ENCODE data around the gene GRK6. TPM values are rescaled to one million over a fixed set of nuclear protein-coding genes. Genes with fewer than 3 reads are reported as not detected.

GRK6 gene
- total and polyA plus RNA-seq, 9 donors, result 13.8 to 25.0 (median 19.3) TPM

DNA sequence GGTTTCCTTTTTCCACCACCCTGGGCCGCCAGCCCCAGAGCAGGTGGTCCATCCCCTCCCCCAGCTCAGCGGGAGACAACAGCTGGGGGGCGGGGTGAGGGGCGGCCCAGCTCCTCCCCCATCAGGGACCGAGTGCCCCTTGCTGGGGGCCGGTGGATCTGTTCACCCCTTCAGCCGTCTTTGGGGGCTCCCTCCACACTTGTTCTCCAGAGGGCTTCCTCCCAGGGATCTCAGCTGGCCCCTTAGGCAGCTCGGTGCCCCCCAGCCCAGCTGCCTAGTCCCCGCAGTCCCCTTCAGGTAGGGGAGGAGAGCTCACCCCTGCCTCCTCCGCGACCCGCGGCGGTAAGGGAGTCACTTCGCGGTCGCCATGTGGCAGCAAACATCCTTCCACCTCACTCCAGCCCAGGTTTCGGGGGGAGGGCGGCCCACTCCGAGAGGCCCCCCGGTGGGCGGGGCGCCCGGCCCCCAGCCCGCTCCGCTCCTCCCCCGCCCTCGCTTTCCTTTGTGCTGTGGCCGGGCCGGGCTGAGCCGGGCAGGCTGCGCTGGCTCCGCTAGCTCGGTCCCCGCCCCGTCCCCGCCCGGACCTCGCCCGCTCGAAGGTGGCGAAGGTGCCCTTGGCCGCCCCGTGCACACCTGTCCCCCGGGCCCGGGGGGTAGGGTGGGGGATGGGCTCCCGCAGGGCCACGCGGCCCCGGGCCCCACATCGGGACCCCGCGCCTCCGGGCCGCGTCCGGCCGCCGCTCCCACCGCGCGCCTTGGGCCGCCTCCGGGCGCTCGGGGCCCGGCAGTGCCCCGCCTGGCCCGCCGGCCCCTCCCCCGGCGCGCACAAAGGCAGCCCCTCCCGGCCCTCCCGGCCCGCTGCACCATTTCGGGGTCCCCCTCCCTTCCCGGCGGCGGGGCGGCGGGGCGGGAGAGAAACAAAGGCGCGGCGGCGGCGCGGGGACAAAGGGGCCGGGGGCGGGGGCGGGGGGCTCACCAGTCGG, 46.3 kb downstream of the GRK6 start:
- Histone ChIP-seq H3K4me3 (ENCODE audit: low read length) (peak overlapping the region; percentile 92), H3K36me3 (ENCODE audit: control insufficient read depth, insufficient read depth, low read length) (peaks cover 41% of the 10 kb centered on the region), H3K27me3 (ENCODE audit: control insufficient read depth, insufficient read depth, low read length) (no peaks in the 10 kb centered on the region), H3K27ac (ENCODE audit: low read length) (peak overlapping the region; percentile 88), H3K9me3 (replicated peaks; ENCODE audit: control insufficient read depth, low read depth, low read length) (no peaks in the 10 kb centered on the region), H3K4me1 (ENCODE audit: control insufficient read depth, insufficient read depth, low read length) (peaks cover 64% of the 10 kb centered on the region)
- DNase-seq, result peak; percentile 80
- under 1% methylated on average over 77 of the region's 93 CpGs for WGBS (ENCODE audit: insufficient coverage)

GRCh38 chr5:177473443-177474001, 47.0 kb downstream of the GRK6 start, which contains the start of gene DBN1:
Gene DBN1 (minus strand): TSS chr5:177473634. CDS start chr5:177473521, 113 bp downstream.
- Histone ChIP-seq H3K9me3 (replicated peaks; ENCODE audit: control insufficient read depth, low read depth, low read length) (no peaks in the 10 kb centered on the region), H3K36me3 (ENCODE audit: control insufficient read depth, insufficient read depth, low read length) (peaks cover 33% of the 10 kb centered on the region), H3K4me1 (ENCODE audit: control insufficient read depth, insufficient read depth, low read length) (peaks cover 59% of the 10 kb centered on the region), H3K4me3 (ENCODE audit: low read length) (peak within 1 kb of the TSS; percentile 92), H3K27ac (ENCODE audit: low read length) (peak within 1 kb of the TSS; percentile 88), H3K27me3 (ENCODE audit: control insufficient read depth, insufficient read depth, low read length) (no peaks in the 10 kb centered on the region)
- peak; percentile 88 for DNase-seq
- under 1% methylated on average over 28 of the region's 69 CpGs for WGBS (ENCODE audit: insufficient coverage)

DNA sequence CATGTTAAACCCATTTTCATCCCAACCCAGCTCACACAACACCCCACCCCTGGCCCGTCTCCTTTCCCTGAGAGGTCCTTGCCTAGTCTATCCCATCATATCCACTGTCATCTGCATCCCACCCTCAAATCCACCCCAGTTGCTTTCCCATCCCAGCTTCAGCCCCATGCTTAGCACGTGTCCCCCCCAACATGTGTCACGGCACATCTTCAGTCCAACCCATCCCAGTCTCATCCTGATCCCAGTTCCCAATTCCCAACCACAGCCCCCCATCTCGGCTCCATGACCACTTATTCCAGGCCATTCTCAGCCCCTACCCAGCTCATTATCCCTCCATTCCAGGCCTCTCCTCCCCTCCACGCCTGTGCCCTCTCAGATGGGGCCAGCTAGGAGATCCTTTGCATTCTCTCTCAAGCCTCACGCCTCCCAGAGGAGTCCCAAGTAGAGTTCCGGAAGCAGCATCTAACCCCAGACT, 47.6 kb downstream of the GRK6 start:
- Histone ChIP-seq H3K27ac (ENCODE audit: low read length) (peak overlapping the region; percentile 62), H3K4me3 (ENCODE audit: low read length) (no peak overlapping the region), H3K27me3 (ENCODE audit: control insufficient read depth, insufficient read depth, low read length) (no peaks in the 10 kb centered on the region), H3K9me3 (replicated peaks; ENCODE audit: control insufficient read depth, low read depth, low read length) (no peaks in the 10 kb centered on the region), H3K4me1 (ENCODE audit: control insufficient read depth, insufficient read depth, low read length) (peaks cover 60% of the 10 kb centered on the region), H3K36me3 (ENCODE audit: control insufficient read depth, insufficient read depth, low read length) (peaks cover 28% of the 10 kb centered on the region)
- WGBS (ENCODE audit: insufficient coverage), result 13% methylated on average over 6 of the region's 7 CpGs
- DNase-seq, result peak; percentile 62

- Histone ChIP-seq H3K9me3 (replicated peaks; ENCODE audit: control insufficient read depth, low read depth, low read length) (no peaks in the 10 kb centered on the region), H3K4me3 (ENCODE audit: low read length) (no peak overlapping the region), H3K27me3 (ENCODE audit: control insufficient read depth, insufficient read depth, low read length) (no peaks in the 10 kb centered on the region), H3K36me3 (ENCODE audit: control insufficient read depth, insufficient read depth, low read length) (peaks cover 20% of the 10 kb centered on the region), H3K27ac (ENCODE audit: low read length) (no peak overlapping the region), H3K4me1 (ENCODE audit: control insufficient read depth, insufficient read depth, low read length) (peaks cover 60% of the 10 kb centered on the region)
- WGBS (ENCODE audit: insufficient coverage), result 7% methylated on average over 2 of the region's 4 CpGs
- no peak for DNase-seq
These were observed 48.5 kb downstream of the GRK6 start for GRCh38 chr5:177474846-177475562.

DNA sequence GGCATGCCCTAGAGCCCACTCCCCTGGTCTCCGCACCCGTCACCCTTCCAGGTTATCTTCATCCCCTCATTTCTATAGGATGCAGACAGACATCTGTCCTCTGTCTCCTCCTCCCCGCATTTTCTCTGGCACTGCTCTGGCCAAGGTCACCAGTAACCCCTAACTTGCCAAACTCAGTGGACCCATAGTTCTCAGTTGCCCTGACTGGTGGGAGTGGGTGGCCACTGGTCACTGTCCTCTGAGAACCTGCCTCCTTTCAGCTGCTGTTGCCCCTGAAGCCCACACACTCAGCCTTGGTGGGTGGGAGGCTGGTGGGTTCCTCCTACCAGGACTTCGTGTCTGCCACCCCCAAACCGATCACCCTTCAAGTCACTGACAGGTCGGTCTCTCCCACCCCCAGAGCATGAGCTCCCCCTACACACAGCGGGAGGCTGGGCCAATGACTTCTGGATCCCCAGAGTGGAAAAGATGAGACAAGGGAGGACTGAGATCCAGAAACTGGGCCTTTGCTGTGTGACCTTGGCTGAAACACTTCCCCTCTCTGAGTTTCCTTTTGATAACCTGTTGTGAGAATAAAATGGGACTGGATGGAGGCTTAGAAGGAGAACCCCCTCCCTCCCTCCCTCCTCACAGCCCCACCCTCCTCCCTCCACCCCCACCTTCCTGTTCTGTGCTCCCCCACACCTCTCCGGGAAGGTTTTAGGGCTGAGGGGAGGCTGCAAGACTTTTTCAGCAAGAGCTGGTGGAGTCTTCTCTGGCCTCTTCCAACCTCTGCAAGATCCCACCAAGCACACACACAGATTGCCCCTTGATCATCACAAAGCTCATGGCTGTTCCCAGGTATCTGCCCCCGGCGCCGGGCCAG, 49.3 kb downstream of the GRK6 start:
- Histone ChIP-seq H3K9me3 (replicated peaks; ENCODE audit: control insufficient read depth, low read depth, low read length) (no peaks in the 10 kb centered on the region), H3K36me3 (ENCODE audit: control insufficient read depth, insufficient read depth, low read length) (peaks cover 15% of the 10 kb centered on the region), H3K4me3 (ENCODE audit: low read length) (no peak overlapping the region), H3K27me3 (ENCODE audit: control insufficient read depth, insufficient read depth, low read length) (no peaks in the 10 kb centered on the region), H3K4me1 (ENCODE audit: control insufficient read depth, insufficient read depth, low read length) (peaks cover 54% of the 10 kb centered on the region), H3K27ac (ENCODE audit: low read length) (no peak overlapping the region)
- DNase-seq, result no peak
- 58% methylated on average over 3 of the region's 11 CpGs for WGBS (ENCODE audit: insufficient coverage)

DNA sequence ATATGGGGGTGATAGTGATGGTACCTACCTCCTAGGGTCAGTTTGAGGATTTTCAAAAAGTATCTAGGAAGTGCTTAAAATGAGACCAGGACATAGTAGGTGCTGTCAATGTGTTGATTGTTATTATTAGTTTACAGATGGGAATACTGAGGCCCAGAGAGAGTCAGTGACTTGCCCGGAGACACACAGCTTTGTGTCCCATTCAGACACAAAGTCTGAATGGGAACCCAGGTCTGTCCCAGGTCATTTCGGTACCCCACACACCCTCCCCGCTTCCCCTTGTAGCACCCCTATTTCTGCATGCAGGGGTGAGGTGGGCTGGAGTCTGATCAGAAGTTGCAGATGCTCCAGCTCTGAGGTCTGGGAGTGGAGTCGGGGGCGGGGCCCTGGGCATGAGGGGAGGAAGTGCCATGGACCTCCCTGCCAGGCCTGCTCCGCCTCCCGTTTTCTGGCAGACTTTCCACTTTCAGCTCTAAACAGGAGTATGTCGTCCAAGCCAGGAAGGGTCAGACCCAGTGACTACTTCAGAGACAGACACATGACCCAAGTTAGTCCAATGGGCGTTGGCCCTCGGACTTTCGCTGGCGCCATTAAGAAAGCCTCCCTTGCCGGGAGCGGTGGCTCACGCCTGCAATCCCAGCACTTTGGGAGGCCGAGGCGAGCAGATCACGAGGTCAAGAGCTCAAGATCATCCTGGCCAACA, 50.2 kb downstream of the GRK6 start:
- 64% methylated on average over 7 of the region's 18 CpGs for WGBS (ENCODE audit: insufficient coverage)
- peaks cover 9% of the 10 kb centered on the region for H3K36me3 ChIP-seq (ENCODE audit: control insufficient read depth, insufficient read depth, low read length)
- no peak overlapping the region for H3K27ac ChIP-seq (ENCODE audit: low read length)
- no peak for DNase-seq
- H3K27me3 ChIP-seq (ENCODE audit: control insufficient read depth, insufficient read depth, low read length), result no peaks in the 10 kb centered on the region
- no peak overlapping the region for H3K4me3 ChIP-seq (ENCODE audit: low read length)
- peaks cover 45% of the 10 kb centered on the region for H3K4me1 ChIP-seq (ENCODE audit: control insufficient read depth, insufficient read depth, low read length)
- no peaks in the 10 kb centered on the region for H3K9me3 ChIP-seq (replicated peaks; ENCODE audit: control insufficient read depth, low read depth, low read length)

- no peaks in the 10 kb centered on the region for H3K9me3 ChIP-seq (replicated peaks; ENCODE audit: control insufficient read depth, low read depth, low read length)
- 79% methylated on average over 10 of the region's 13 CpGs for WGBS (ENCODE audit: insufficient coverage)
- no peak for DNase-seq
- no peak overlapping the region for H3K4me3 ChIP-seq (ENCODE audit: low read length)
- H3K4me1 ChIP-seq (ENCODE audit: control insufficient read depth, insufficient read depth, low read length), result peaks cover 38% of the 10 kb centered on the region
- no peaks in the 10 kb centered on the region for H3K27me3 ChIP-seq (ENCODE audit: control insufficient read depth, insufficient read depth, low read length)
- no peak overlapping the region for H3K27ac ChIP-seq (ENCODE audit: low read length)
- peaks cover 12% of the 10 kb centered on the region for H3K36me3 ChIP-seq (ENCODE audit: control insufficient read depth, insufficient read depth, low read length)
These were observed 51.4 kb downstream of the GRK6 start for GRCh38 chr5:177477701-177478477.

GRCh38 chr5:177478711-177479646, 52.5 kb downstream of the GRK6 start:
- 32% methylated on average over 14 of the region's 18 CpGs for WGBS (ENCODE audit: insufficient coverage)

More at GRCh38 chr5:177478711-177479646, 52.5 kb downstream of the GRK6 start:
- DNase-seq, result peak; percentile 76
- Histone ChIP-seq H3K27me3 (ENCODE audit: control insufficient read depth, insufficient read depth, low read length) (no peaks in the 10 kb centered on the region), H3K27ac (ENCODE audit: low read length) (peak overlapping the region; percentile 51), H3K4me1 (ENCODE audit: control insufficient read depth, insufficient read depth, low read length) (peaks cover 41% of the 10 kb centered on the region), H3K4me3 (ENCODE audit: low read length) (no peak overlapping the region), H3K36me3 (ENCODE audit: control insufficient read depth, insufficient read depth, low read length) (peaks cover 23% of the 10 kb centered on the region), H3K9me3 (replicated peaks; ENCODE audit: control insufficient read depth, low read depth, low read length) (no peaks in the 10 kb centered on the region)
